SK-N-SH (cell line): ENCODE results near the gene NTS. TPM values are rescaled to one million over a fixed set of nuclear protein-coding genes. Genes with fewer than 3 reads are reported as not detected.

Experiments used
- CTCF ChIA-PET: fragments of 300-600, 350-600 bp; formaldehyde crosslinking; extraction: SDS; loops from one replicate; lab custom pipeline; 2021; lab: Yijun Ruan, JAX
- POLR2A ChIA-PET: fragments of 350-600 bp; sonication (Branson Sonifier 250); formaldehyde crosslinking; extraction: SDS; loops from one replicate; lab custom pipeline; 2020; ENCODE audit warnings: antibody characterized with exemption, inconsistent platforms; lab: Yijun Ruan, JAX
- DNase-seq: peaks from one replicate; pipeline ENCODE4 v3.0.0; 2012
- H2AFZ ChIP-seq: fragments of 200-600 bp; sonication (generic); 2 replicates; pipeline ENCODE4 v1.8.1; 2016; ENCODE audit warnings: antibody characterized with exemption, mild to moderate bottlenecking, low read depth
- H3F3A ChIP-seq: fragments of 200-600 bp; sonication (generic); replicated peaks from 2 replicates; pipeline ENCODE3; 2016; ENCODE audit warnings: antibody characterized with exemption, mild to moderate bottlenecking; ENCODE audit not compliant: insufficient read depth
- H3K27ac ChIP-seq, 2 experiments: fragments of 200-500 bp in 1 of 2; fragments of 200-600 bp in 1 of 2; sonication (Bioruptor generic) in 1 of 2; sonication (generic), shearing (Covaris generic) in 1 of 2; 2 replicates each; pipeline versions ENCODE4 v1.5.1 to v1.6.1; 2014 to 2016; ENCODE audit warnings: low read depth in 2 of 2, inconsistent platforms in 1 of 2, low read length in 1 of 2, mild to moderate bottlenecking in 1 of 2, mixed read lengths in 1 of 2
- H3K27me3 ChIP-seq: fragments of 200-600 bp; sonication (generic), shearing (Covaris generic); 2 replicates; pipeline ENCODE4 v1.6.1; 2016; ENCODE audit warnings: mixed run types; ENCODE audit not compliant: insufficient read depth
- H3K36me3 ChIP-seq, 2 experiments: fragments of 200-500 bp in 1 of 2; fragments of 200-600 bp in 1 of 2; sonication (Bioruptor generic) in 1 of 2; sonication (generic) in 1 of 2; replicated peaks in 1 of 2; 2 replicates each; pipeline versions ENCODE3 to v1.5.1; 2014 to 2016; ENCODE audit warnings: low read length in 1 of 2, mild to moderate bottlenecking in 1 of 2; ENCODE audit not compliant: insufficient read depth in 2 of 2, control insufficient read depth in 1 of 2
- H3K4me1 ChIP-seq, 2 experiments: fragments of 200-500 bp in 1 of 2; fragments of 200-600 bp in 1 of 2; sonication (Bioruptor generic) in 1 of 2; sonication (generic), shearing (Covaris generic) in 1 of 2; 2 replicates each; pipeline versions ENCODE4 v1.5.1 to v1.6.1; 2014 to 2016; ENCODE audit warnings: low read depth in 1 of 2, low read length in 1 of 2, mixed run types in 1 of 2; ENCODE audit not compliant: insufficient read depth in 2 of 2, control insufficient read depth in 1 of 2
- H3K4me2 ChIP-seq: fragments of 200-600 bp; sonication (generic), shearing (Covaris generic); 2 replicates; pipeline ENCODE4 v1.6.1; 2017; ENCODE audit warnings: mixed run types
- H3K4me3 ChIP-seq, 2 experiments: fragments of 200-500 bp in 1 of 2; fragments of 200-600 bp in 1 of 2; sonication (Bioruptor generic) in 1 of 2; sonication (generic), shearing (Covaris generic) in 1 of 2; 2 replicates each; pipeline versions ENCODE4 v1.5.1 to v1.8.1; 2014 to 2016; ENCODE audit warnings: low read depth in 2 of 2, inconsistent platforms in 1 of 2, low read length in 1 of 2, mild to moderate bottlenecking in 1 of 2, mixed read lengths in 1 of 2, moderate library complexity in 1 of 2
- H3K79me2 ChIP-seq: fragments of 200-600 bp; sonication (generic); 2 replicates; pipeline ENCODE4 v1.8.1; 2017; ENCODE audit warnings: mild to moderate bottlenecking; ENCODE audit not compliant: insufficient read depth
- H3K9ac ChIP-seq: fragments of 200-600 bp; sonication (generic); 2 replicates; pipeline ENCODE4 v1.6.1; 2017; ENCODE audit warnings: mixed run types
- H3K9me2 ChIP-seq: fragments of 200-600 bp; sonication (generic); 2 replicates; pipeline ENCODE4 v1.6.1; 2017; ENCODE audit warnings: mixed run types
- H3K9me3 ChIP-seq: fragments of 200-600 bp; sonication (generic); 2 replicates; pipeline ENCODE4 v1.6.1; 2017; ENCODE audit warnings: mixed run types, mild to moderate bottlenecking, moderate library complexity
- H4K20me1 ChIP-seq: fragments of 200-600 bp; sonication (generic); 2 replicates; pipeline ENCODE4 v1.6.1; 2017; ENCODE audit warnings: mild to moderate bottlenecking, mixed run types; ENCODE audit not compliant: insufficient read depth
- CHD2 ChIP-seq: fragments of 150-350 bp; IDR thresholded peaks from 2 replicates; pipeline ENCODE4 v1.6.1; 2018; ENCODE audit warnings: low read length; ENCODE audit not compliant: partially characterized antibody
- EP300 ChIP-seq, 2 experiments: IDR thresholded peaks; 2 replicates each; pipeline versions ENCODE4 v1.4.0 to v1.6.1; 2012; ENCODE audit warnings: borderline replicate concordance in 1 of 2, low read depth in 1 of 2, low read length in 1 of 2
- FOXM1 ChIP-seq: IDR thresholded peaks from 2 replicates; pipeline ENCODE4 v1.4.0; 2012; ENCODE audit warnings: low read depth, mild to moderate bottlenecking
- MEF2A ChIP-seq: IDR thresholded peaks from 2 replicates; pipeline ENCODE4 v1.4.0; 2012; ENCODE audit warnings: low read depth, borderline replicate concordance
- NFIC ChIP-seq: IDR thresholded peaks from 2 replicates; pipeline ENCODE4 v1.4.0; 2012; ENCODE audit warnings: borderline replicate concordance
- NRF1 ChIP-seq: IDR thresholded peaks from 2 replicates; pipeline ENCODE4 v1.6.1; 2012; ENCODE audit warnings: low read depth, mild to moderate bottlenecking, low read length
- RAD21 ChIP-seq: IDR thresholded peaks from 2 replicates; pipeline ENCODE4 v1.6.1; 2012; ENCODE audit warnings: mild to moderate bottlenecking, low read length
- RCOR1 ChIP-seq: fragments of 150-350 bp; IDR thresholded peaks from 2 replicates; pipeline ENCODE4 v1.6.1; 2017; ENCODE audit warnings: antibody characterized with exemption, low read length
- RFX5 ChIP-seq: IDR thresholded peaks from 2 replicates; pipeline ENCODE4 v1.6.1; 2012; ENCODE audit warnings: mild to moderate bottlenecking, improper control_type of control experiment, low read length
- RXRA ChIP-seq: IDR thresholded peaks from 2 replicates; pipeline ENCODE4 v1.4.0; 2012; ENCODE audit warnings: low read depth, mild to moderate bottlenecking, borderline replicate concordance
- SIN3A ChIP-seq: IDR thresholded peaks from 2 replicates; pipeline ENCODE4 v1.6.1; 2012; ENCODE audit warnings: low read depth, mild to moderate bottlenecking, low read length, moderate library complexity, borderline replicate concordance
- SMC3 ChIP-seq: IDR thresholded peaks from 2 replicates; pipeline ENCODE4 v1.6.1; 2012; ENCODE audit warnings: low read depth, low read length, improper control_type of control experiment
- TCF12 ChIP-seq: IDR thresholded peaks from 2 replicates; pipeline ENCODE4 v1.4.0; 2012
- TEAD4 ChIP-seq: IDR thresholded peaks from 2 replicates; pipeline ENCODE4 v1.4.0; 2012; ENCODE audit warnings: mild to moderate bottlenecking, borderline replicate concordance; ENCODE audit not compliant: insufficient read depth
- USF1 ChIP-seq: IDR thresholded peaks from 2 replicates; pipeline ENCODE4 v1.4.0; 2012; ENCODE audit warnings: low read depth, borderline replicate concordance
- USF2 ChIP-seq: fragments of 150-350 bp; IDR thresholded peaks from 2 replicates; pipeline ENCODE4 v1.6.1; 2017; ENCODE audit warnings: antibody characterized with exemption, low read length, low read depth, borderline replicate concordance
- YY1 ChIP-seq: IDR thresholded peaks from 2 replicates; pipeline ENCODE4 v1.4.0; 2012; ENCODE audit warnings: low read depth, mild to moderate bottlenecking
- WGBS: methylation state at CpG from one replicate; pipeline ENCODE4 v1.1.6; 2017; ENCODE audit warnings: low lambda C conversion rate; 5-methylcytosine and 5-hydroxymethylcytosine counted together
- polyA plus RNA-seq, 3 experiments: library from polyadenylated mRNA; depleted of rRNA; stranded (reverse); fragments of >200 nt; gene quantifications; 2 replicates each; pipeline ENCODE4 v1.2.3, GENCODE V29; 2012
- TF ChIP-seq, protein P1 (sequence below): IDR thresholded peaks from 2 replicates; pipeline ENCODE4 v1.4.0; 2012; ENCODE audit warnings: low read depth, borderline replicate concordance

Gene NTS
- 31.2 and 46.5 TPM in 2 replicates for polyA plus RNA-seq (2012; rRNA removed)
- 60.5 and 75.3 TPM in 2 replicates for polyA plus RNA-seq (2012; cell fraction: cytosol; rRNA removed)
- 4.6 and 9.2 TPM in 2 replicates for polyA plus RNA-seq (2012; cell fraction: nucleus; rRNA removed)

DNA sequence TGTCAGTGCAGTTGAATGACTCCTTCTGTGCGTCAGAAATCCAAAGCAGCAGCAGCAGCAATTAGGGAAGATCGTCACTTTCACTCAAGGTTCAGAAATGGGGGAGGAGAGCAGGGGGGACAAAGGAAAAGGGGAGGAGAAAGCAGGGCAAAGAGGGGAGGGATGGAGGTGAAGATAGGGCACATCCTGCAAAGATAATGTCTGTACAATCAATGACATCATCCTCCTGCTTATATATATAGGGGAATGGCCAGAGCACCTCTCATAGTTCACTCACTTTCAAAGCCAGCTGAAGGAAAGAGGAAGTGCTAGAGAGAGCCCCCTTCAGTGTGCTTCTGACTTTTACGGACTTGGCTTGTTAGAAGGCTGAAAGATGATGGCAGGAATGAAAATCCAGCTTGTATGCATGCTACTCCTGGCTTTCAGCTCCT is at the start of gene NTS:
Gene NTS (plus strand): TSS at position 265 of the 431 bp plus-strand sequence. CDS start 109 bp downstream, at position 374.
- no peak for DNase-seq
- no peaks in the 10 kb centered on the region for H3K27me3 ChIP-seq
- no peak within 1 kb of the TSS for H3K27ac ChIP-seq
- no peaks in the 10 kb centered on the region for H3K4me1 ChIP-seq
- H3F3A ChIP-seq: no peaks in the 10 kb centered on the region
- 26% methylated on average over 3 of the region's 3 CpGs for WGBS
- TF ChIP-seq RXRA: no peak
- no peak for TF ChIP-seq TEAD4
- no peak for TF ChIP-seq MEF2A
- H2AFZ ChIP-seq: peak within 1 kb of the TSS; percentile 20
- no peaks in the 10 kb centered on the region for H3K36me3 ChIP-seq
- H3K9me2 ChIP-seq: no peaks in the 10 kb centered on the region
- H3K9me3 ChIP-seq: no peaks in the 10 kb centered on the region
- no peak within 1 kb of the TSS for H3K4me2 ChIP-seq
- no peaks in the 10 kb centered on the region for H4K20me1 ChIP-seq
- H3K9ac ChIP-seq: no peak within 1 kb of the TSS
- no peaks in the 10 kb centered on the region for H3K79me2 ChIP-seq
- POLR2A ChIA-PET: no interaction called here
- H3K4me3 ChIP-seq: no peak within 1 kb of the TSS; a peak in 1 of 4 replicates
- CTCF ChIA-PET: interaction anchor here (1.6 to 9.2 kb wide), 2 partner anchors 46 to 298 kb away, joined by 3 to 80 read pairs; no protein-coding TSS in a partner anchor

GRCh38 chr12:85825746-85826145 is 48.3 kb upstream of the NTS start:
- CTCF ChIA-PET: interaction anchor here (1.0 kb wide), 1 partner anchor 357 kb away, joined by 3 read pairs; no protein-coding TSS in a partner anchor
- Histone ChIP-seq H3K9me3 (no peaks in the 10 kb centered on the region), H3K36me3 (no peaks in the 10 kb centered on the region), H3K9me2 (no peaks in the 10 kb centered on the region), H3K4me1 (no peaks in the 10 kb centered on the region; a peak in 1 of 4 replicates), H3K27ac (no peak overlapping the region), H2AFZ (no peak overlapping the region), H3K4me2 (no peak overlapping the region), H3F3A (peaks cover 15% of the 10 kb centered on the region), H3K4me3 (no peak overlapping the region), H3K27me3 (no peaks in the 10 kb centered on the region), H4K20me1 (no peaks in the 10 kb centered on the region), H3K79me2 (no peaks in the 10 kb centered on the region), H3K9ac (no peak overlapping the region)
- POLR2A ChIA-PET: no interaction called here
- TF ChIP-seq USF1 (no peak), TCF12 (no peak), NRF1 (no peak), MEF2A (no peak), RAD21 (no peak), RFX5 (no peak), RCOR1 (no peak), USF2 (no peak), SIN3A (no peak), TEAD4 (no peak), RXRA (no peak), CHD2 (no peak), NFIC (no peak), SMC3 (no peak), YY1 (no peak), FOXM1 (no peak), EP300 (IDR thresholded peaks at IDR 0.05; ENCODE audit: borderline replicate concordance in 1 of 2, low read depth in 1 of 2, low read length in 1 of 2) (no peak)
- TF ChIP-seq, protein P1, sequence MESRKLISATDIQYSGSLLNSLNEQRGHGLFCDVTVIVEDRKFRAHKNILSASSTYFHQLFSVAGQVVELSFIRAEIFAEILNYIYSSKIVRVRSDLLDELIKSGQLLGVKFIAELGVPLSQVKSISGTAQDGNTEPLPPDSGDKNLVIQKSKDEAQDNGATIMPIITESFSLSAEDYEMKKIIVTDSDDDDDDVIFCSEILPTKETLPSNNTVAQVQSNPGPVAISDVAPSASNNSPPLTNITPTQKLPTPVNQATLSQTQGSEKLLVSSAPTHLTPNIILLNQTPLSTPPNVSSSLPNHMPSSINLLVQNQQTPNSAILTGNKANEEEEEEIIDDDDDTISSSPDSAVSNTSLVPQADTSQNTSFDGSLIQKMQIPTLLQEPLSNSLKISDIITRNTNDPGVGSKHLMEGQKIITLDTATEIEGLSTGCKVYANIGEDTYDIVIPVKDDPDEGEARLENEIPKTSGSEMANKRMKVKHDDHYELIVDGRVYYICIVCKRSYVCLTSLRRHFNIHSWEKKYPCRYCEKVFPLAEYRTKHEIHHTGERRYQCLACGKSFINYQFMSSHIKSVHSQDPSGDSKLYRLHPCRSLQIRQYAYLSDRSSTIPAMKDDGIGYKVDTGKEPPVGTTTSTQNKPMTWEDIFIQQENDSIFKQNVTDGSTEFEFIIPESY: no peak
- no peak for DNase-seq
